Astrocyte of the spinal cord (primary cell): Measurements from ENCODE around the gene PPP1R3E.

Source experiments
- DNase-seq: peaks from one replicate; pipeline ENCODE4 v3.0.0; 2011; ENCODE audit warnings: low read depth, low spot score
- H3K4me3 ChIP-seq: 2 replicates; pipeline ENCODE4 v1.5.1; 2011; ENCODE audit warnings: low read depth, mild to moderate bottlenecking, low read length, moderate library complexity
- CTCF ChIP-seq: IDR thresholded peaks from 2 replicates; pipeline ENCODE4 v1.5.1; 2012; ENCODE audit warnings: low read depth, mild to moderate bottlenecking, low read length, inconsistent platforms
- in situ Hi-C: cut with HindIII; loops from 2 replicates; pipeline ENCODE4 v1.10.0; 2017; ENCODE audit warnings: low sequenced_read_pairs

PPP1R3E gene

GRCh38 chr14:23301288-23301968, 1.2 kb downstream of the PPP1R3E start:
- DNase-seq, result peak; percentile 99

GRCh38 chr14:23300687-23301223, 1.9 kb downstream of the PPP1R3E start:
- TF ChIP-seq CTCF, result no peak
- peak; percentile 18 for DNase-seq
- in situ Hi-C loops, result no loop called here
- peak overlapping the region; percentile 63 for H3K4me3 ChIP-seq

More at GRCh38 chr14:23301288-23301968, 1.2 kb downstream of the PPP1R3E start:
- peak; percentile 64 for TF ChIP-seq CTCF
- in situ Hi-C loops, result no loop called here
- peak overlapping the region; percentile 63 for H3K4me3 ChIP-seq

DNA sequence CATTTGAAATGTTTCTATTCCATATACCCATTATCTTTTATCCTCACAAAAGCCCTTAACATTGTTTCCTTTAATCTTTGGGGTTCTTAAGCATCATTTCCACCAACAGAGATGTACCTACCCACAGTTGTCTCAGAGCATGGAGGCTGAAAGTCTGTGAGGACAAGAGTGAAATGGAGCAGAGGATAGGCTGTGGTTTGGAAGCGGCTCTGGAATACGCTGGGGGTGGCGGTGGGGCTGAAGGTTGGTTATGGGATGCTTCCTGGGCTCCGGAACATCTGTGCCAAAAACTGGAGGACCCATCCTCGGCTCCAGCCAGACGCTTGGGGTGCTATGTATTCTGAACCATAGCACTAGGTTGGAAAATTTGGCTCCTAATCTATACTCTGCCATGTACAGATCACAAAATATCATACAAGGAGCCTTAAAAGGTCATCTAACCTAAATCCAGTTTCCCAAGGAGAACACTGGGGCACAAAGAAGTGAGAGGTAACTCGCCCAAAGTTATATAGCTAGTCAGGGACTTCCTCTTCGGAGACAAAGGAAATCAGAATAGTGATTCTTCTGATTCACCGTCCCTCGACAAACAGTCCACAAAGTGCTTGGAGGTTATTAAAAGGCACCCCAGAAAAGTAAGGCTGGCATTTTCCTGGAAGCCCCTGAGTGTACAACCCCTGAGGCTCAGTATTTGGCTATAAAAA, 2.5 kb downstream of the PPP1R3E start:
- in situ Hi-C loops, result no loop called here
- no peak for DNase-seq
- peak overlapping the region; percentile 63 for H3K4me3 ChIP-seq
- TF ChIP-seq CTCF, result no peak

- in situ Hi-C loops, result no loop called here
- peak; percentile 53 for DNase-seq
- peak; percentile 29 for TF ChIP-seq CTCF
- H3K4me3 ChIP-seq, result no peak overlapping the region
Observed at GRCh38 chr14:23299211-23299957, 3.3 kb downstream of the PPP1R3E start.

DNA sequence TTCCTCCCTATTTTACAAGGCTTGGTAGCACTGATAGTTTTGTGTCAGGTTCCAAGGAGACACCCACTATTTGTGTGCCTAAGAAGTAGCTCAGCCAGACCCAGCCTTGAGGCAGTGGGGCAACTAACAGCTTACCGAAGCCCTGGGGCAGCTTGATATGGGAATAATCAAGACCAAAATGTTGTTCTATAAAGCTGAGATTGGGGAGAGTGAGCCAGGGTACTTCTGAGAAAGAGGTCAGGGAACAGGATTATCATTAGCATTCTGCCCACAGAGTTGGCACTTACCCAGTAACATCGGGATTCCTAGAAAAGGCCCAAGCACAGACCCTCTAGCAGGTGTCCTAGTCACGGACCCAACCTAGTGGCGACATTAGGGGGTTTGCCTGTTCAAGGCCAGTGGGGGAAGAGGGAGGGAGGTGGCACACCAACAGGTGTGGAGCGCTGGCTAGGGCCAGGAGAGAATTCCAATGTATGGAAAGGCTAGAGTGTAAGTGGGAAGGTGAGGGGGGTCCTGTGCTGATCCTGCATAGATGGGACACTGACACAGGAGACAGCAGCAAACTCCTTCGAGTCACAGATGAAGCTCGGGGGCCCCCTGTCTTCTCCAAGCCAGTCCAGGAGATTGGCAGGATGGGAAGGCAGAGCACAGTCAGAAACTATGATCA, 4.9 kb downstream of the PPP1R3E start:
- H3K4me3 ChIP-seq, result no peak overlapping the region
- TF ChIP-seq CTCF, result no peak
- no peak for DNase-seq
- in situ Hi-C loops, result no loop called here

GRCh38 chr14:23297096-23297495, 5.6 kb downstream of the PPP1R3E start:
- TF ChIP-seq CTCF, result no peak
- no peak for DNase-seq
- no peak overlapping the region for H3K4me3 ChIP-seq
- in situ Hi-C loops, result no loop called here
